ENCODE data around the gene EMP3. TPM values are rescaled to one million over a fixed set of nuclear protein-coding genes. Genes with fewer than 3 reads are reported as not detected.

The EMP3 gene
- total and polyA plus RNA-seq, 2 of the 13 experiments (the other 11 are each of a cell fraction or from before 2014, with no cell fraction given), result 2.2 to 7.8 TPM

DNA sequence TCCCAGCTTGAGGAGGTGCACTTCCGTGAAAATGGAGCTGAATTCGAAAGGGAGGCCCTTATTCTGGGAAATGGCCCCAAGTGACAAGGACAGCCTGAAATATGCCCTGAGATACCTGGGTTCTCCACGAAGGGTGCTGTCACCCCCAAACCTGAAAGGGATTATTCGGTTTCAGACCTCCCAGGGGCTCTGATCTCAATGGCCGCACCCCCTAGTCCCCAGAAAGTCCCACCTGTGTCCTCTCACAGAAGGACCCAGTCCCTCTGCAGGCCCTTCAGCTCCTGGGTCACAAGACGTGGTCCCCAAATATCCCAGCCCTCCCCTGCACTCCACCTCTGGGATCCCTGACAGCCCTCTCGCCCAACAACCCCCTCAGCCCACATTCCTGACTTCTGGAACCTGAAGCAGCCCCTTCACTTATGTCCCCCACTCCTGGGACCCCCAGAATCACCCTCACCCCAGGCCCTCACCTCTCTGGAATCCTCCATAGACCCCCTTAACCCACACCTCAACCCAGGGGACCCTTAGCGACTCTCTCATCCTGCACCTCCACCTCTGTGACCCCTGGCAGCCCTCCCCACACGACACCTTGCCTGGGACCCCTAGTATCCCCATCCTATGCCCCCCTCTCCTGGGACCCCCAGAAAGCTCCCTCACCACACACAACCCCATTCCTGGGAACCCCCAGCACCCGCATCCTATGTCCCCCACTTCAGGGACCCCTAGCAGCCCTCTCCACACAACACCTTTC, 39.4 kb downstream of the EMP3 start:
- H3K79me2 ChIP-seq (ENCODE audit: insufficient read depth, low read length), result no peaks in the 10 kb centered on the region
- DNase-seq (ENCODE audit: low spot score) (no peak), FAIRE-seq (no peak), ATAC-seq (no peak)
- intact Hi-C loops (cut with micrococcal nuclease; ENCODE audit: unreplicated experiment), result no loop called here
- peak overlapping the region; percentile 96 for H3K27ac ChIP-seq (ENCODE audit: extremely low read length, insufficient read depth, low read length)
- H3K9me3 ChIP-seq (ENCODE audit: low read length), result no peaks in the 10 kb centered on the region
- H3K4me2 ChIP-seq (ENCODE audit: low read depth, low read length), result no peak overlapping the region; the same call in 1 of the 2 replicates
- in situ Hi-C loops (cut with HindIII; ENCODE audit: extremely low pct_ligation_motif_present, low pct_unique_long_range_greater_than_20kb), result no loop called here
- H3K9ac ChIP-seq (ENCODE audit: insufficient read depth, low read depth, low read length), result no peak overlapping the region
- H3K36me3 ChIP-seq (replicated peaks in 1 of 2; ENCODE audit: control insufficient read depth in 1 of 2, insufficient read depth in 2 of 2, low read length in 2 of 2), result 0 out of 5 replicates have a peak, but pooled peaks cover 0 to 2% of the 10 kb centered on the region in 2 experiments
- 95% methylated on average over 9 of the region's 10 CpGs for WGBS (ENCODE audit: low lambda C conversion rate)
- ChIA-PET CTCF (ENCODE audit: low intra/inter-chr PET ratio, low total read pairs) (no interaction called here), POLR2A (interaction anchor here (0.8 to 2.7 kb wide), 11 partner anchors 10 to 254 kb away, joined by 3 to 107 read pairs (median 8); partner anchors contain the start of genes EMP3, GRIN2D, KDELR1 and RPL18)
- no peak overlapping the region; a peak in 1 of 6 replicates for H3K4me3 ChIP-seq (replicated peaks in 1 of 3; ENCODE audit: insufficient read depth in 1 of 3, low read depth in 2 of 3, low read length in 3 of 3)
- TF ChIP-seq, protein P1, sequence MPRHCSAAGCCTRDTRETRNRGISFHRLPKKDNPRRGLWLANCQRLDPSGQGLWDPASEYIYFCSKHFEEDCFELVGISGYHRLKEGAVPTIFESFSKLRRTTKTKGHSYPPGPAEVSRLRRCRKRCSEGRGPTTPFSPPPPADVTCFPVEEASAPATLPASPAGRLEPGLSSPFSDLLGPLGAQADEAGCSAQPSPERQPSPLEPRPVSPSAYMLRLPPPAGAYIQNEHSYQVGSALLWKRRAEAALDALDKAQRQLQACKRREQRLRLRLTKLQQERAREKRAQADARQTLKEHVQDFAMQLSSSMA (CRISPR knock-in tag; IDR thresholded peaks at IDR 0.05), result 0 out of 2 replicates have a peak, but pooled peaks have one; percentile 47
- TF ChIP-seq HOXD1 (CRISPR knock-in tag; IDR thresholded peaks at IDR 0.05), result no peak
- 0 out of 2 replicates have a peak, but pooled peaks have one; percentile 7 for TF ChIP-seq TARDBP (CRISPR knock-in tag; IDR thresholded peaks at IDR 0.05)
- TF ChIP-seq ZFP36L2 (CRISPR knock-in tag; IDR thresholded peaks at IDR 0.05), result no peak
- TF ChIP-seq ZNF383 (CRISPR knock-in tag; IDR thresholded peaks at IDR 0.05; ENCODE audit: borderline replicate concordance), result no peak
- peaks cover 51% of the 10 kb centered on the region for H3K4me1 ChIP-seq (ENCODE audit: insufficient read depth, low read length)
- no TSS peak for BruUV-seq (replicated peaks)
- no peaks in the 10 kb centered on the region for H3K27me3 ChIP-seq (ENCODE audit: control insufficient read depth in 1 of 2, insufficient read depth in 2 of 2, low read length in 2 of 2)
- no peak overlapping the region for H2AFZ ChIP-seq (ENCODE audit: low read length)
- H4K20me1 ChIP-seq (ENCODE audit: insufficient read depth, low read length), result no peaks in the 10 kb centered on the region

DNA sequence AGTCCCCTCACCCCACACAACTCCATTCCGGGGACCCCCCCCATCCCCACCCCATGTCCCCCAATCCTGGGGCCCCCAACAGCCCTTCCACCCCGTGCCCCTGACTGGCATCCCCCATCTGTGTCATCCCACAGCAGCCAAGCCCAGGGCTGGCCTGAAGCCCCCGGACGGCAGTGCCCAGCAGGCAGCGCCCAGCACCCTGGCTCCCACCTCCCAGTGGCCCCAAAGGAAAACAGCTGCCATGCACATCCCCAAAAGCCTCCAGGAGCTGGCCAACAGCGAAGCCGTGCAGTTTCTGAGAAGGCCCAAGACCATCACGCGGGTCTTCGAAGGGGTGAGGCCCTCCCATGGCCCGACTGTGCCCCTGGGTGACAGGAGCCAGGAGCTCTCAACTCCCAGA, 40.2 kb downstream of the EMP3 start:
- 94% methylated on average over 9 of the region's 11 CpGs for WGBS (ENCODE audit: low lambda C conversion rate)
- CTCF ChIA-PET (ENCODE audit: low intra/inter-chr PET ratio, low total read pairs), result no interaction called here
- Histone ChIP-seq H3K27me3 (ENCODE audit: control insufficient read depth in 1 of 2, insufficient read depth in 2 of 2, low read length in 2 of 2) (no peaks in the 10 kb centered on the region), H3K9ac (ENCODE audit: insufficient read depth, low read depth, low read length) (no peak overlapping the region), H4K20me1 (ENCODE audit: insufficient read depth, low read length) (no peaks in the 10 kb centered on the region), H3K4me2 (ENCODE audit: low read depth, low read length) (no peak overlapping the region), H3K79me2 (ENCODE audit: insufficient read depth, low read length) (no peaks in the 10 kb centered on the region), H3K4me1 (ENCODE audit: insufficient read depth, low read length) (peaks cover 44% of the 10 kb centered on the region), H3K4me3 (replicated peaks in 1 of 3; ENCODE audit: insufficient read depth in 1 of 3, low read depth in 2 of 3, low read length in 3 of 3) (no peak overlapping the region), H3K9me3 (ENCODE audit: low read length) (no peaks in the 10 kb centered on the region), H3K36me3 (replicated peaks in 1 of 2; ENCODE audit: control insufficient read depth in 1 of 2, insufficient read depth in 2 of 2, low read length in 2 of 2) (0 out of 5 replicates have a peak, but pooled peaks cover 0 to 2% of the 10 kb centered on the region in 2 experiments), H2AFZ (ENCODE audit: low read length) (no peak overlapping the region), H3K27ac (ENCODE audit: extremely low read length, insufficient read depth, low read length) (no peak overlapping the region)
- TF ChIP-seq XBP1 (CRISPR knock-in tag; IDR thresholded peaks at IDR 0.05), result no peak
- no peak for TF ChIP-seq NFE2L1 (CRISPR knock-in tag; IDR thresholded peaks at IDR 0.05; ENCODE audit: borderline replicate concordance)
- TF ChIP-seq ZNF747 (CRISPR knock-in tag; IDR thresholded peaks at IDR 0.05; ENCODE audit: borderline replicate concordance), result no peak
- TF ChIP-seq PCBP1 (IDR thresholded peaks at IDR 0.05; ENCODE audit: borderline replicate concordance, low read depth, low read length), result no peak
- TF ChIP-seq ZNF7 (CRISPR knock-in tag; IDR thresholded peaks at IDR 0.05), result no peak
- no peak for TF ChIP-seq SIX1 (CRISPR knock-in tag; IDR thresholded peaks at IDR 0.05; ENCODE audit: borderline replicate concordance)
- TF ChIP-seq, protein P2, sequence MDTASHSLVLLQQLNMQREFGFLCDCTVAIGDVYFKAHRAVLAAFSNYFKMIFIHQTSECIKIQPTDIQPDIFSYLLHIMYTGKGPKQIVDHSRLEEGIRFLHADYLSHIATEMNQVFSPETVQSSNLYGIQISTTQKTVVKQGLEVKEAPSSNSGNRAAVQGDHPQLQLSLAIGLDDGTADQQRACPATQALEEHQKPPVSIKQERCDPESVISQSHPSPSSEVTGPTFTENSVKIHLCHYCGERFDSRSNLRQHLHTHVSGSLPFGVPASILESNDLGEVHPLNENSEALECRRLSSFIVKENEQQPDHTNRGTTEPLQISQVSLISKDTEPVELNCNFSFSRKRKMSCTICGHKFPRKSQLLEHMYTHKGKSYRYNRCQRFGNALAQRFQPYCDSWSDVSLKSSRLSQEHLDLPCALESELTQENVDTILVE (CRISPR knock-in tag; IDR thresholded peaks at IDR 0.05), result no peak
- TF ChIP-seq ZSCAN9 (CRISPR knock-in tag; IDR thresholded peaks at IDR 0.05; ENCODE audit: borderline replicate concordance), result no peak
- TF ChIP-seq ZNF329 (CRISPR knock-in tag; IDR thresholded peaks at IDR 0.05; ENCODE audit: low read depth), result no peak
- TF ChIP-seq, protein P3, sequence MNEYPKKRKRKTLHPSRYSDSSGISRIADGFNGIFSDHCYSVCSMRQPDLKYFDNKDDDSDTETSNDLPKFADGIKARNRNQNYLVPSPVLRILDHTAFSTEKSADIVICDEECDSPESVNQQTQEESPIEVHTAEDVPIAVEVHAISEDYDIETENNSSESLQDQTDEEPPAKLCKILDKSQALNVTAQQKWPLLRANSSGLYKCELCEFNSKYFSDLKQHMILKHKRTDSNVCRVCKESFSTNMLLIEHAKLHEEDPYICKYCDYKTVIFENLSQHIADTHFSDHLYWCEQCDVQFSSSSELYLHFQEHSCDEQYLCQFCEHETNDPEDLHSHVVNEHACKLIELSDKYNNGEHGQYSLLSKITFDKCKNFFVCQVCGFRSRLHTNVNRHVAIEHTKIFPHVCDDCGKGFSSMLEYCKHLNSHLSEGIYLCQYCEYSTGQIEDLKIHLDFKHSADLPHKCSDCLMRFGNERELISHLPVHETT (CRISPR knock-in tag; conservative IDR thresholded peaks at IDR 0.05), result no peak
- ATAC-seq (no peak), FAIRE-seq (no peak), DNase-seq (ENCODE audit: low spot score) (no peak)
- no TSS peak for BruUV-seq (replicated peaks)
- POLR2A ChIA-PET, result no interaction called here
- in situ Hi-C loops (cut with HindIII; ENCODE audit: extremely low pct_ligation_motif_present, low pct_unique_long_range_greater_than_20kb), result no loop called here
- intact Hi-C loops (cut with micrococcal nuclease; ENCODE audit: unreplicated experiment), result no loop called here
